PFSK-1 (cell line): Measurements from ENCODE around the gene COL23A1.

Experiments
- FOXP2 ChIP-seq: optimal IDR thresholded peaks from 2 replicates; pipeline ENCODE3; 2011; ENCODE audit warnings: borderline replicate concordance, control low read depth, inconsistent platforms; ENCODE audit not compliant: insufficient read depth; ENCODE audit errors: extremely low read length, extremely low read depth
- POLR2AphosphoS5 ChIP-seq: IDR thresholded peaks from 2 replicates; pipeline ENCODE4 v1.6.1; 2012; ENCODE audit warnings: low read depth, mild to moderate bottlenecking, control low read depth, low read length, moderate library complexity
- REST ChIP-seq, 2 experiments: IDR thresholded peaks; 2 replicates each; pipeline versions ENCODE4 v1.6.1 to v1.8.0; 2011 to 2012; ENCODE audit warnings: low read depth in 2 of 2, low read length in 2 of 2, control low read depth in 1 of 2, inconsistent platforms in 1 of 2, mild to moderate bottlenecking in 1 of 2, moderate library complexity in 1 of 2; ENCODE audit not compliant: insufficient read depth in 1 of 2
- SIN3A ChIP-seq: IDR thresholded peaks from 2 replicates; pipeline ENCODE4 v1.6.1; 2012; ENCODE audit warnings: mild to moderate bottlenecking, low read length, moderate library complexity, borderline replicate concordance; ENCODE audit not compliant: insufficient read depth
- TAF1 ChIP-seq: IDR thresholded peaks from 2 replicates; pipeline ENCODE4 v1.6.1; 2012; ENCODE audit warnings: low read length, control low read depth, borderline replicate concordance; ENCODE audit not compliant: insufficient read depth

DNA sequence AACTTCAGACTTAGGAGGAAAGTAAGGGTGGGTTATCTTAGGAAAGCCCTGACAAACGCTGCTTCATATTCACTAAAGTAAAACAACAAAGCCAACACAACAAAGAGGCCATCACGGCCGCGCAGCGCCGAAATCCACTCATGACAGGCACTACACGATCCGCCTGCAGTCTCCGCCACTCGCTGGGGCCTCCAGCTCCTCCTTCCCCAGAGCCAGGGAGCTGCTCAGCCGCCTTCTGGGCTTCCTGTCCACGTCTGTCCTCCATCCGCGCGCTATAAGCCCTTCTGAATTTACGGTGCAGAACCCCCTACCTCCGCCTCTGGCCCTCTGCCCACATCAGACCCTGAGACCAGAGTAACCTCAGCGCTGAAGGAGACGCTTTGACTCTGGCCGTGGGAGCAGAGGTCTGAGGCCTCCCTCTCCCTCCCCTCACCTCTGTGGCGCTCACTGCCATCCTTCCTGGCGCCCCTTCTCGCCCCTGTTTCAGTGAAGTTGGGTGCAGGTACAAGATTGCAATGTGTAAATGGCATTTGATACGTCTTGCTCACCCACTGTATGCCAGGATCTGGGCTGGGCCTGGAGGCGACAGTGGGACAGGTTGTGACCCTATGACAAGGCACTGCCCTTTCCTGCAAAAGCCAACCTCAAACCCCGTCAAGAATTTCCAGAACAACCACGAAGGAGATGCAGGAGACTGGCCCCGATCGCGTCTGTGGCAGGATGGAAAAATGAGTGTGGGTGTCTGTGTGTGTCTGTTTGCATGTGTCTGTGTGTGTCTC, 282.7 kb downstream of the COL23A1 start:
- TF ChIP-seq FOXP2 (no peak), POLR2AphosphoS5 (no peak), SIN3A (no peak), REST (IDR thresholded peaks at IDR 0.05; ENCODE audit: insufficient read depth in 1 of 2, low read depth in 2 of 2, low read length in 2 of 2) (no peak), TAF1 (no peak)
